NB4 (cell line): Measurements from ENCODE around the gene PLD4.
A peak's percentile ranks its signal among the peaks of the same experiment; 100 is the strongest.
"Not testable (repeated sequence)": the region's sequence is repeated elsewhere in the genome, so short reads cannot be mapped to it uniquely, and the experiment has no call there.

ENCODE experiments used
- DNase-seq: peaks from one replicate; pipeline ENCODE4 v3.0.0; 2010; ENCODE audit warnings: low read depth
- H3K4me3 ChIP-seq: one replicate; pipeline ENCODE4 v1.5.1; 2011; ENCODE audit warnings: mild to moderate bottlenecking, low read depth, low read length, moderate library complexity
- MYC ChIP-seq: IDR thresholded peaks from 2 replicates; pipeline ENCODE4 v1.6.1; 2011; ENCODE audit warnings: low read depth, low read length
- POLR2A ChIP-seq: IDR thresholded peaks from 2 replicates; pipeline ENCODE4 v1.6.1; 2011; ENCODE audit warnings: mild to moderate bottlenecking; ENCODE audit not compliant: insufficient read length; ENCODE audit errors: extremely low read depth
- TF ChIP-seq, protein P1 (sequence below): IDR thresholded peaks from 2 replicates; pipeline ENCODE4 v1.6.1; 2011; ENCODE audit warnings: low read depth, low read length
- TF ChIP-seq, protein P2 (sequence below): IDR thresholded peaks from one replicate; pipeline ENCODE4 v1.5.1; 2012; ENCODE audit warnings: low read depth, low read length

PLD4 gene

GRCh38 chr14:104881369-104881979, 43.2 kb upstream of the PLD4 start:
- no peak overlapping the region for H3K4me3 ChIP-seq
- peak; percentile 34 for DNase-seq
- TF ChIP-seq MYC, result no peak
- TF ChIP-seq, protein P1, sequence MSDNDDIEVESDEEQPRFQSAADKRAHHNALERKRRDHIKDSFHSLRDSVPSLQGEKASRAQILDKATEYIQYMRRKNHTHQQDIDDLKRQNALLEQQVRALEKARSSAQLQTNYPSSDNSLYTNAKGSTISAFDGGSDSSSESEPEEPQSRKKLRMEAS, result no peak
- TF ChIP-seq POLR2A, result no peak
- TF ChIP-seq, protein P2, sequence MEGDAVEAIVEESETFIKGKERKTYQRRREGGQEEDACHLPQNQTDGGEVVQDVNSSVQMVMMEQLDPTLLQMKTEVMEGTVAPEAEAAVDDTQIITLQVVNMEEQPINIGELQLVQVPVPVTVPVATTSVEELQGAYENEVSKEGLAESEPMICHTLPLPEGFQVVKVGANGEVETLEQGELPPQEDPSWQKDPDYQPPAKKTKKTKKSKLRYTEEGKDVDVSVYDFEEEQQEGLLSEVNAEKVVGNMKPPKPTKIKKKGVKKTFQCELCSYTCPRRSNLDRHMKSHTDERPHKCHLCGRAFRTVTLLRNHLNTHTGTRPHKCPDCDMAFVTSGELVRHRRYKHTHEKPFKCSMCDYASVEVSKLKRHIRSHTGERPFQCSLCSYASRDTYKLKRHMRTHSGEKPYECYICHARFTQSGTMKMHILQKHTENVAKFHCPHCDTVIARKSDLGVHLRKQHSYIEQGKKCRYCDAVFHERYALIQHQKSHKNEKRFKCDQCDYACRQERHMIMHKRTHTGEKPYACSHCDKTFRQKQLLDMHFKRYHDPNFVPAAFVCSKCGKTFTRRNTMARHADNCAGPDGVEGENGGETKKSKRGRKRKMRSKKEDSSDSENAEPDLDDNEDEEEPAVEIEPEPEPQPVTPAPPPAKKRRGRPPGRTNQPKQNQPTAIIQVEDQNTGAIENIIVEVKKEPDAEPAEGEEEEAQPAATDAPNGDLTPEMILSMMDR, result no peak

DNA sequence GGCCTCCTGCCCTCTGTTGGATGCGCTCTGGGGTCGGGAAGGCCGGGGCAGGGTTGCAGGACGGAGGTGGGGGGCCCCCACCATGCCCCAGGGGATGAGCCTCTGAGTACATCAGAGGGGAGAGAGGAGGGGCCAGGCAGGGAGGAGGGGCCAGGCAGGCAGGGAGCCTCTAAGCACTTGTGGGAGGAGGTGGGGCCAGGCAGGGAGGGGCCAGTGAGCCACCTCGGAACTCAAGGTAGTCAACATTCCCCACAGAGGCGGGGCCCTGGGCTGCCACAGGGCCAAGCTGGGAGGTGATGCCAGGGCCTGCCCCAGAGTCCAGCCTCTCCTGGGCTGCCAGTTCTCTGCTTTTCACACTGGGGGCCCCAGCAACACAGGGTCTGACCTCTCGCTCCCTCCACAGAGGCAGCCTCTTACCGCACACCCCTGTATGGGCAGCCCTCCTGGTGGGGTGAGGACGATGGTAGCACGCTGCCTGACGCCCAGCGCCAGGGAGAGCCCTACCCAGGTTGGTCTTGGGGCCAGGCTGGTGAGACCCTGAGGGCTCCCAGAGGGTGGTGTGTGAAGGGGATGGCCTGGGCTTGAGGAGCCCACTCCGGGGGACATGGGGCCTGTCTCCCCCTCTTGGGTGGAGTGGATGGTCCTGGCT, 42.2 kb upstream of the PLD4 start:
- H3K4me3 ChIP-seq, result no peak overlapping the region
- DNase-seq, result peak; percentile 67
- TF ChIP-seq POLR2A, result no peak
- TF ChIP-seq, protein P1, result no peak
- TF ChIP-seq, protein P2, result no peak
- no peak for TF ChIP-seq MYC

DNA sequence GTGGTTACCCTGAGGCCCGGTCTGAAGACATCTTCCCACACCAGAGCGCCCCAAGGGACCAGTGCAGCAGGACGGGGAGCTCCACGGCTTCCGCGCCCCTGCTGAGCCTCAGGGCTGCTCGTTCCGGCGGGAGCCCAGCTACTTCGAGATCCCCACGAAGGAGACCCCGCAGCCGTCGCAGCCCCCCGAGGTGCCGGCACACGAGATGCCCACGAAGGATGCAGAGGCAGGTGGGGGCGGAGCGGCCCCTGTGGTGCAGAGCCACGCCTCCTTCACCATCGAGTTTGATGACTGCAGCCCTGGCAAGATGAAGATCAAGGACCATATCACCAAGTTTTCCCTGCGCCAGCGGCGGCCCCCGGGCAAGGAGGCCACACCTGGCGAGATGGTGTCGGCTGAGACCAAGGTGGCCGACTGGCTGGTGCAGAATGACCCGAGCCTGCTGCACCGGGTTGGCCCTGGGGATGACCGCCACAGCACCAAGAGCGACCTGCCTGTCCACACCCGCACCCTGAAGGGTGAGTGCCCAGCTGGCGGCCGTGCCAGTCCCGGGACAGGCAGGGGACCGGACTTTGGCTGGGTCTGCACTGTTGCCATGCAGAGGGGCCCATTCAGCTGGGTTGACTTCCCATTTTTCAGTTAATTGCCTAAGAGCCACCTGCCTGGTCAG, 41.6 kb upstream of the PLD4 start:
- DNase-seq, result peak; percentile 46
- no peak for TF ChIP-seq MYC
- TF ChIP-seq POLR2A, result no peak
- TF ChIP-seq, protein P2, result no peak
- TF ChIP-seq, protein P1, result no peak
- no peak overlapping the region for H3K4me3 ChIP-seq

DNA sequence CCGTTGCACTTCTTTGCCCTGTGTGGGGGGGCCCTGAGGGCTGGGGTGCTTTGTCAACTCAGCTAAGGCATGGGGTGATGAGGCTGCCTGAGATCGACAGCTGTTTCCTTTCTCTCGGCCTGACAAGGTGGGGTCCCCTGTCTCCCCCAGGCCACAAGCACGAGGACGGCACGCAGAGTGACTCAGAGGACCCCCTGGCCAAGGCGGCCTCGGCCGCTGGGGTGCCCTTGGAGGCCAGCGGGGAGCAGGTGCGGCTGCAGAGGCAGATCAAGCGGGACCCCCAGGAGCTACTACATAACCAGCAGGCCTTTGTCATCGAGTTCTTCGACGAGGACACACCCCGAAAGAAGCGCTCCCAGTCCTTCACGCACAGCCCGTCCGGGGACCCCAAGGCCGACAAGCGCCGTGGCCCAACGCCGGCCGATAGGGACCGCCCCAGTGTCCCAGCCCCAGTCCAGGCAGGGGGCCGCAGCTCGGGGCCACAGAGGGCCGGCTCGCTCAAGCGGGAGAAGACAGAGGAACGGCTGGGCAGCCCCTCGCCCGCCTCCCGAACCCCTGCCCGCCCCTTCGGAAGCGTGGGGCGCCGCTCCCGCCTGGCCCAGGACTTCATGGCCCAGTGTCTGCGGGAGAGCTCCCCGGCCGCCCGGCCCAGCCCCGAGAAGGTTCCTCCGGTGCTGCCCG, 40.9 kb upstream of the PLD4 start:
- no peak overlapping the region for H3K4me3 ChIP-seq
- TF ChIP-seq, protein P2, result no peak
- TF ChIP-seq, protein P1, result no peak
- TF ChIP-seq MYC, result no peak
- TF ChIP-seq POLR2A, result no peak
- no peak for DNase-seq

DNA sequence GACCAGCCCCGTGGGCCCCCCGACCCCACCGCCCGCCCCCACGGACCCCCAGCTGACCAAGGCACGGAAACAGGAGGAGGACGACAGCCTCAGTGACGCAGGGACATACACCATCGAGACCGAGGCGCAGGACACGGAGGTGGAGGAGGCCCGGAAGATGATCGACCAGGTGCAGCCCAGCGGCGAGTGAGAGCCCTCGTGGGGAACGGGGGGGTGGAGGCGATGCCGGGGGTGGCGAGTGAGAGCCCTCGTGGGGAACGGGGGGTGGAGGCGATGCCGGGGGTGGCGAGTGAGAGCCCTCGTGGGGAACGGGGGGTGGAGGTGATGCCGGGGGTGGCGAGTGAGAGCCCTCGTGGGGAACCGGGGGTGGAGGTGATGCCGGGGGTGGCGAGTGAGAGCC, 40.3 kb upstream of the PLD4 start:
- not testable (repeated sequence) for DNase-seq, H3K4me3 ChIP-seq
